Stimulated activated naive B cell treated with anti-CD40 and anti-IgM and Interleukin-4, amounts not matched to agents 10 μg/mL and 1 μg/mL and 100 μg/mL, for 72 hours (primary cell): ENCODE data around the gene NCK2.

Source experiments
- ATAC-seq, 2 donors: fragments of 150-1000 bp; cut with Tn5 transposase; replicated peaks; 2 replicates each; pipeline ENCODE4 v1.10.0; 2021; ENCODE audit warnings: moderate library complexity in 1 of 2
- DNase-seq: peaks from one replicate; pipeline ENCODE4 v3.0.0; 2021
- H3K27ac Mint-ChIP-seq: one replicate; pipeline ENCODE4 v1.8.0; 2022; ENCODE audit warnings: mild to moderate bottlenecking, mixed read lengths
- H3K27me3 Mint-ChIP-seq, 2 donors: one replicate each; pipeline ENCODE4 v1.8.0; 2022; ENCODE audit warnings: mixed read lengths in 2 of 2
- H3K36me3 Mint-ChIP-seq, 2 donors: one replicate each; pipeline ENCODE4 v1.8.0; 2022; ENCODE audit warnings: mixed read lengths in 2 of 2, mild to moderate bottlenecking in 1 of 2
- H3K4me1 Mint-ChIP-seq, 2 donors: one replicate each; pipeline ENCODE4 v1.8.0; 2022; ENCODE audit warnings: mixed read lengths in 2 of 2, mild to moderate bottlenecking in 1 of 2
- H3K4me3 Mint-ChIP-seq, 2 donors: one replicate each; pipeline ENCODE4 v1.8.0; 2022; ENCODE audit warnings: mild to moderate bottlenecking in 2 of 2, mixed read lengths in 2 of 2, moderate library complexity in 1 of 2
- H3K9me3 Mint-ChIP-seq, 2 donors: one replicate each; pipeline ENCODE4 v1.8.0; 2022; ENCODE audit warnings: mixed read lengths in 2 of 2, mild to moderate bottlenecking in 1 of 2

NCK2 gene

DNA sequence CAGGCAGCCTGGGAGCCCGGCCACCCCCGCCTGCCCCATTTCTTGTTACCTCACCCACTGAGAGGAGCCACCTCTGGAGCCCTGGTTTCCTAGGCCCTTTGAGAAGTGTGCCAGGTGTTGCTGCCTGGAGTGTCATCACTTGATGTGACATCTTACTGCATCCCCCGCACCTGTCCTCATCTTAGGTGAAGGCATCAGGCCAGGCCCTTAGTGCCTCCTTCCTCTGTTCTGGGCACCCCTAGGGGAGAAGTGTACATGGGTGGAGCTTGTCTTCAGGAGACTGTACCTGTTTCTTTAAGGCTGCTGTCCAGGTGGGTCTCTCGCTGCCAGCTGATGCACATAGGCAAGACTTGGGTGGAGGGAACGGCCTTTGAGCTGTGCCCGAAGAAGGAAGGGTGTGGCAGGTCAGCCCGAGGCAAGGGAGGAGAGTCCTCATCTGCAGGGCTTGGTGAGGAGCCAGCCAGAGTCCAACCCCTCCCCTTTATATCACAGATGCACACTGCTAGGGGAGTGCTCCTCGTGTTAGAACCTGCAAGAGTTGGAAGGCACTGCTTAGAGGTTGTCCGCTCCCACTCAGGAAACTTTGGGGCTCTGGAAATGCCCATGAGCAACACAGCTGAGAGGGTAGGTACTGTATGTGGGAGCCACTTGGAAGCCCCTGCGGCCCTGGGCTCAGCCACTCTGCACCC is 45.9 kb downstream of the NCK2 start:
- H3K36me3 Mint-ChIP-seq: peaks cover 41 to 50% of the 10 kb centered on the region in 2 donors
- ATAC-seq: peak; percentile 35 to 41
- H3K27me3 Mint-ChIP-seq: no peaks in the 10 kb centered on the region
- H3K4me3 Mint-ChIP-seq: peak overlapping the region; percentile 69 to 73
- peak overlapping the region; percentile 98 for H3K27ac Mint-ChIP-seq
- H3K9me3 Mint-ChIP-seq: no peaks in the 10 kb centered on the region
- DNase-seq: no peak
- H3K4me1 Mint-ChIP-seq: peaks cover 65 to 91% of the 10 kb centered on the region in 2 donors

- Mint-ChIP-seq H3K27me3 (no peaks in the 10 kb centered on the region), H3K4me1 (peaks cover 66 to 91% of the 10 kb centered on the region in 2 donors), H3K9me3 (no peaks in the 10 kb centered on the region), H3K27ac (peak overlapping the region; percentile 98), H3K4me3 (peak overlapping the region in 1 of 2 donors; percentile 69), H3K36me3 (peaks cover 45 to 52% of the 10 kb centered on the region in 2 donors)
- ATAC-seq: no peak
- no peak for DNase-seq
These were observed 46.5 kb downstream of the NCK2 start for GRCh38 chr2:105791229-105791628.

GRCh38 chr2:105792561-105792960 is 47.8 kb downstream of the NCK2 start:
- no peaks in the 10 kb centered on the region for H3K27me3 Mint-ChIP-seq
- peak overlapping the region; percentile 76 for H3K27ac Mint-ChIP-seq
- H3K4me3 Mint-ChIP-seq: no peak overlapping the region
- peaks cover 44 to 51% of the 10 kb centered on the region in 2 donors for H3K36me3 Mint-ChIP-seq
- ATAC-seq: no peak
- no peak for DNase-seq
- H3K4me1 Mint-ChIP-seq: peaks cover 63 to 89% of the 10 kb centered on the region in 2 donors
- H3K9me3 Mint-ChIP-seq: no peaks in the 10 kb centered on the region

DNA sequence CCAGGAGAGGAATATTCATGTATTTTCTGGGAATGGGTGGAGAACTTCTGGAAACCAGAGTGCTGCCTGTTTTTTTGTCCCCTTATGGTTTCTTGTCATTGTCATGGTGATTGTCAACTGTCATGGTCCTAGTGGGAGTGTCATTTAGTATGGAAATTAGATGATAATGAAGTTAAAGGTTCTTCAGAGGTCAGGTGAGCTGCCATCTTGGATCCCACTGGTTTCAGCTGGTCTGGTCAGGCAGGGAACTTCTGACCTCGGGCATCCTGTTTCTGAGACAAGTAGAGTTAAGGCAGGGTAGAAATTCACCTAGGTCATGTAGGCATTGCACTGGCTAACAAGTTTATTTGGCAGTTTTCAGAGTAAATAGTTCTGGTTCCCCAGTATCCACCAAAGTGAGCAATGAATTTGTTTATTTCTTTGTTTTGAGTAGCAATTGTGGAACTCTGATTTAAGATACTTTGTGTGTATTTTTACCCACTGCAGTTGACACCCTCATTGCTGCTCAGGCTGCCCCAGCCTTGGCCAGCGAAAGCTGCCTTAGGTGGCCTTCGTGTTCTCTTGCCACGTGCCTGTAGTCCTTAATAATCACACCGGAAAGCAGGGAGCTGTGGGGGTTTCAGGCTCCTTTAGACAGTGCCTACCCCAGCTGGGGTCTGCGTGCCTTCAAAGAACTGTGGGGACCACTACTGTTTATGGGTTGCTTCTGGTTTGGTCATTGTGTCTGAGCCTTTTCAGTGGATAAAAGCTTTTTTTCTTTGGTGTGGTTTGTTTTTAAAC is 48.7 kb downstream of the NCK2 start:
- DNase-seq (no peak), ATAC-seq (no peak)
- no peak overlapping the region for H3K4me3 Mint-ChIP-seq
- H3K27me3 Mint-ChIP-seq: no peaks in the 10 kb centered on the region
- H3K4me1 Mint-ChIP-seq: peaks cover 62 to 89% of the 10 kb centered on the region in 2 donors
- H3K27ac Mint-ChIP-seq: peak overlapping the region; percentile 76
- no peaks in the 10 kb centered on the region for H3K9me3 Mint-ChIP-seq
- H3K36me3 Mint-ChIP-seq: peaks cover 44 to 47% of the 10 kb centered on the region in 2 donors

- Mint-ChIP-seq H3K9me3 (no peaks in the 10 kb centered on the region), H3K27ac (peak overlapping the region; percentile 88), H3K36me3 (peaks cover 38 to 39% of the 10 kb centered on the region in 2 donors), H3K4me3 (peak overlapping the region; percentile 65 to 75), H3K27me3 (no peaks in the 10 kb centered on the region), H3K4me1 (peaks cover 61 to 88% of the 10 kb centered on the region in 2 donors)
- no peak for ATAC-seq
- no peak for DNase-seq
These were observed 50.3 kb downstream of the NCK2 start for GRCh38 chr2:105794926-105795574.

- Mint-ChIP-seq H3K27ac (peak overlapping the region; percentile 88), H3K4me1 (peaks cover 62 to 88% of the 10 kb centered on the region in 2 donors), H3K36me3 (peaks cover 37 to 42% of the 10 kb centered on the region in 2 donors), H3K9me3 (no peaks in the 10 kb centered on the region), H3K27me3 (no peaks in the 10 kb centered on the region), H3K4me3 (peak overlapping the region; percentile 64 to 75)
- DNase-seq (no peak), ATAC-seq (peak in 1 of 2 donors; percentile 17)
These were observed 50.8 kb downstream of the NCK2 start for GRCh38 chr2:105795575-105795934.

- H3K4me1 Mint-ChIP-seq: peaks cover 63 to 88% of the 10 kb centered on the region in 2 donors
- no peaks in the 10 kb centered on the region for H3K27me3 Mint-ChIP-seq
- peak overlapping the region; percentile 64 to 75 for H3K4me3 Mint-ChIP-seq
- no peaks in the 10 kb centered on the region for H3K9me3 Mint-ChIP-seq
- no peak for DNase-seq
- peak; percentile 31 to 32 for ATAC-seq
- H3K27ac Mint-ChIP-seq: peak overlapping the region; percentile 88
- peaks cover 38 to 46% of the 10 kb centered on the region in 2 donors for H3K36me3 Mint-ChIP-seq
These were observed 51.5 kb downstream of the NCK2 start for GRCh38 chr2:105796131-105796638.

GRCh38 chr2:105796791-105797190 is 52.1 kb downstream of the NCK2 start:
- peaks cover 64 to 88% of the 10 kb centered on the region in 2 donors for H3K4me1 Mint-ChIP-seq
- H3K36me3 Mint-ChIP-seq: peaks cover 38 to 47% of the 10 kb centered on the region in 2 donors
- H3K4me3 Mint-ChIP-seq: peak overlapping the region; percentile 66 to 76
- H3K27me3 Mint-ChIP-seq: no peaks in the 10 kb centered on the region
- peak overlapping the region; percentile 95 for H3K27ac Mint-ChIP-seq
- DNase-seq: no peak
- ATAC-seq: no peak
- H3K9me3 Mint-ChIP-seq: no peaks in the 10 kb centered on the region

- peaks cover 38 to 48% of the 10 kb centered on the region in 2 donors for H3K36me3 Mint-ChIP-seq
- peak overlapping the region; percentile 66 to 76 for H3K4me3 Mint-ChIP-seq
- DNase-seq (no peak), ATAC-seq (peak; percentile 31 to 32)
- H3K27ac Mint-ChIP-seq: peak overlapping the region; percentile 95
- H3K9me3 Mint-ChIP-seq: peaks cover 0 to 1% of the 10 kb centered on the region in 2 donors
- no peaks in the 10 kb centered on the region for H3K27me3 Mint-ChIP-seq
- H3K4me1 Mint-ChIP-seq: peaks cover 64 to 88% of the 10 kb centered on the region in 2 donors
These were observed 52.6 kb downstream of the NCK2 start for GRCh38 chr2:105797298-105797819.

GRCh38 chr2:105798595-105798994 is 53.9 kb downstream of the NCK2 start:
- Mint-ChIP-seq H3K4me3 (peak overlapping the region; percentile 70 to 72), H3K9me3 (peaks cover 0 to 1% of the 10 kb centered on the region in 2 donors), H3K4me1 (peaks cover 63 to 88% of the 10 kb centered on the region in 2 donors), H3K36me3 (peaks cover 33 to 41% of the 10 kb centered on the region in 2 donors), H3K27me3 (no peaks in the 10 kb centered on the region), H3K27ac (peak overlapping the region; percentile 97)
- no peak for DNase-seq
- ATAC-seq: peak; percentile 53 to 63

DNA sequence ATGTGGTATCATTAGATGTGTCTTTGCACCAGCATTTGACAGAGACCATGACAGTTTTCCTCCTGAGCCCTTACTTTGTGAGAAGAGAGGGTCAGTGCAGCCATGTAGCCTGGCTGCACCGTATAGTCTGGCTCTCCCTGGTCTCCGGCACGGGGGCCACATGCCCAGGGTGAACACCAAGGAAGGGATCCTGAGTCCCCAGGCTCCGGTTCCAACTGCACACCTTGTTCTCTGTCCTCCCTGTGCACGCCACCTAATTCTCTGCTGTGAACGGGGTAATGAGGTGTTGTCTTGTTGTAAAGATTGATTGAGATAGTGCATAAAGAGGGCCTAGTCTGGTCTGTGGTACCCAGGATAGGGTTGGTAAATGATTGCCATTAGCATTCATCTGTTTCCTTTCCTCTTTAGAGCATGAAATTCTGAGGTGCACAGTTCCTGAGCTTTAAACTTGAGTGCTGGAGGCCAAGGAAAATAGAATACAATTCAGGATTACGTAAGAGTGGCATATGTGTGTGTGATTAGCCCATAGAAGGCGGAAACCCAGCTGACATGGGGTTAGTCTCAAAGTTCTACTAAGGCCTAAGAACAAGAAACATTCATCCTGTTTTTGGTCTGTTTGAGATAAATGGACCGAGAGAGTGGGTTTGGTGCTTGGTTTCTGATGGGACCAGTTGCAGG is 55.5 kb downstream of the NCK2 start:
- H3K27ac Mint-ChIP-seq: peak overlapping the region; percentile 97
- H3K36me3 Mint-ChIP-seq: peaks cover 45 to 56% of the 10 kb centered on the region in 2 donors
- peak overlapping the region; percentile 28 to 70 for H3K4me3 Mint-ChIP-seq
- no peaks in the 10 kb centered on the region for H3K27me3 Mint-ChIP-seq
- peaks cover 74 to 96% of the 10 kb centered on the region in 2 donors for H3K4me1 Mint-ChIP-seq
- peaks cover 3 to 6% of the 10 kb centered on the region in 2 donors for H3K9me3 Mint-ChIP-seq
- ATAC-seq (no peak), DNase-seq (no peak)

DNA sequence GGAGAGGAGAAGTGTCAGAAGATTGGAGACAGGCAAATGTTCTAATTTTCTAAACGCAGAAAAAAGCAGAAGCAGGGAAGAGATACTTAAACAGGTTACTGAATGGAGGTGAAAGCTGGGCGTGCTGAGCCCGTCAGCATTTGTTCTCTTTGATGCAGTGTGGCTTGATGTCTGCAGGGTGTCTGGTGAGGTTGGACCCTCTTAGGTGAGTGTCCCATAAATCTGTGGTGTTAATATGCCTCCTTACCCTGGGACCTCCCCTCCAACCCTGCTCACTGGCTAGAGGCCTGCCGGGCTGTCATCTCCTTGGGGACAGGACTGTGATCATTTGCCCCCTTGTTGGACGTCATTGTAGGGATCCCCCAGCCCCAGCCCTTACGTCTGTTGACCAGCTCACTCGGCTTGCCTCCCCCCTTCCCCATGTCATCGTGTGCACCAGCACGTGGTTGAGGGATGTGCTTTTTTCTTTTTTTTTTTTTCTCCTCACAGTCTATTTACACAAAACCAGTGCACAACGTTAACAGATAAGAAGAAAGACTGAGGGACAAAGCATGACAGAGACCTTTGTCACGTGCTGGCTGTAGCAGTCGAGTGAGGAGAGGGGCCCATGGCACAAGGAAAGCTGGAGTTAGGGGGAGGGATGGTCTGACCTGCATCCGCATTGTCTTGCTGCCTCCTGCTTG is 56.4 kb downstream of the NCK2 start:
- Mint-ChIP-seq H3K9me3 (peaks cover 3 to 6% of the 10 kb centered on the region in 2 donors), H3K27ac (peak overlapping the region; percentile 97), H3K36me3 (peaks cover 45 to 65% of the 10 kb centered on the region in 2 donors), H3K4me1 (peaks cover 71 to 97% of the 10 kb centered on the region in 2 donors), H3K4me3 (peak overlapping the region; percentile 38 to 70), H3K27me3 (no peaks in the 10 kb centered on the region)
- ATAC-seq (peak; percentile 25 to 40), DNase-seq (no peak)

DNA sequence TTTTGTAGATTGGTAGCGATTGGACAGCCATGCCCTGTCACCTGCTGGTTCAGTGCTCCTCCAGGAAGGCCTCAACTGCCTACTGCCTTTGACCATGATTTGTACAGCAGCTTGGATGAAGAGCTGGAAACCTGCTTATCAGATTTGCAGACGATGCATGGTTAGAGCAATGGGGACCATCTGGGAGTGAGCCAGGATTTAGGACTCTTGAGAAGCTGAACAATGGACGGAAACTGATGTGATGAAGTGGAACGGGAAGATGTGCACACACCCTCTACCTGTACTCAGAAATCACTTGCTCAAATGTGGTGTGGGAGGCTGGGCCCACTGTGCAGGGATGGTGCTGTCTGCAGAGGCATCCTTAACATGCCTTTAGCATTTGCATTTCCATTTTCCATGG is 57.2 kb downstream of the NCK2 start:
- Mint-ChIP-seq H3K36me3 (peaks cover 48 to 69% of the 10 kb centered on the region in 2 donors), H3K27me3 (no peaks in the 10 kb centered on the region), H3K9me3 (peaks cover 3 to 6% of the 10 kb centered on the region in 2 donors), H3K4me3 (peak overlapping the region; percentile 63 to 66), H3K4me1 (peaks cover 71 to 99% of the 10 kb centered on the region in 2 donors), H3K27ac (peak overlapping the region; percentile 97)
- DNase-seq (no peak), ATAC-seq (no peak)
